Fibroblast of peridontal ligament (primary cell): ENCODE data around the gene VAV2.

Experiments
- DNase-seq: peaks from one replicate; pipeline ENCODE4 v3.0.0-alpha.2; 2010; ENCODE audit errors: extremely low read depth

VAV2 gene

GRCh38 chr9:133727876-133728441 is 264.2 kb downstream of the VAV2 start:
- no peak for DNase-seq

GRCh38 chr9:133727277-133727875 is 264.7 kb downstream of the VAV2 start:
- no peak for DNase-seq

- DNase-seq = peak; percentile 39
Observed at GRCh38 chr9:133726401-133727276, 265.5 kb downstream of the VAV2 start.

GRCh38 chr9:133725886-133726285 is 266.2 kb downstream of the VAV2 start:
- DNase-seq = no peak

- DNase-seq = no peak
Observed at GRCh38 chr9:133718563-133719315, 273.4 kb downstream of the VAV2 start.

- no peak for DNase-seq
Observed at GRCh38 chr9:133717113-133718031, 274.8 kb downstream of the VAV2 start.

GRCh38 chr9:133716564-133717112 is 275.5 kb downstream of the VAV2 start:
- DNase-seq = no peak

GRCh38 chr9:133715866-133716563 is 276.1 kb downstream of the VAV2 start:
- DNase-seq = no peak

GRCh38 chr9:133715295-133715865 is 276.7 kb downstream of the VAV2 start:
- DNase-seq = peak; percentile 12

- peak; percentile 35 for DNase-seq
Observed at GRCh38 chr9:133714606-133715294, 277.4 kb downstream of the VAV2 start.

GRCh38 chr9:133713960-133714495 is 278.1 kb downstream of the VAV2 start:
- DNase-seq = no peak

GRCh38 chr9:133713150-133713959 is 278.8 kb downstream of the VAV2 start:
- DNase-seq = no peak

- DNase-seq = no peak
Observed at GRCh38 chr9:133712221-133713100, 279.7 kb downstream of the VAV2 start.
